ENCODE measurements around the gene TMED5.

- TF ChIP-seq SP1 (IDR thresholded peaks at IDR 0.05) (no peak), BHLHE40 (IDR thresholded peaks at IDR 0.05; ENCODE audit: borderline replicate concordance) (no peak), SUZ12 (IDR thresholded peaks at IDR 0.05) (no peak), FOXK2 (IDR thresholded peaks at IDR 0.05) (no peak), CTBP1 (IDR thresholded peaks at IDR 0.05; ENCODE audit: borderline replicate concordance) (no peak), FOXM1 (IDR thresholded peaks at IDR 0.05; ENCODE audit: borderline replicate concordance) (no peak), HDGF (IDR thresholded peaks at IDR 0.05; ENCODE audit: borderline replicate concordance) (no peak), NFRKB (IDR thresholded peaks at IDR 0.05) (no peak), ELF4 (IDR thresholded peaks at IDR 0.05) (no peak)
- TF ChIP-seq, protein P1, sequence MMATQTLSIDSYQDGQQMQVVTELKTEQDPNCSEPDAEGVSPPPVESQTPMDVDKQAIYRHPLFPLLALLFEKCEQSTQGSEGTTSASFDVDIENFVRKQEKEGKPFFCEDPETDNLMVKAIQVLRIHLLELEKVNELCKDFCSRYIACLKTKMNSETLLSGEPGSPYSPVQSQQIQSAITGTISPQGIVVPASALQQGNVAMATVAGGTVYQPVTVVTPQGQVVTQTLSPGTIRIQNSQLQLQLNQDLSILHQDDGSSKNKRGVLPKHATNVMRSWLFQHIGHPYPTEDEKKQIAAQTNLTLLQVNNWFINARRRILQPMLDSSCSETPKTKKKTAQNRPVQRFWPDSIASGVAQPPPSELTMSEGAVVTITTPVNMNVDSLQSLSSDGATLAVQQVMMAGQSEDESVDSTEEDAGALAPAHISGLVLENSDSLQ (IDR thresholded peaks at IDR 0.05), result no peak
These were observed 10.2 kb upstream of the TMED5 start for GRCh38 chr1:93190432-93190831.
